ENCODE data around the gene OLA1. TPM values are rescaled to one million over a fixed set of nuclear protein-coding genes. Genes with fewer than 3 reads are reported as not detected.

The OLA1 gene
- total and polyA plus RNA-seq, 2 of the 13 experiments (the other 11 are each of a cell fraction or from before 2014, with no cell fraction given), result 153 to 241 TPM

- no peak for TF ChIP-seq ZNF383 (CRISPR knock-in tag; IDR thresholded peaks at IDR 0.05; ENCODE audit: borderline replicate concordance)
- no peak for TF ChIP-seq ELF4 (CRISPR knock-in tag; IDR thresholded peaks at IDR 0.05; ENCODE audit: borderline replicate concordance)
- no peak for TF ChIP-seq ZNF24 (IDR thresholded peaks at IDR 0.05)
- TF ChIP-seq, protein P1, sequence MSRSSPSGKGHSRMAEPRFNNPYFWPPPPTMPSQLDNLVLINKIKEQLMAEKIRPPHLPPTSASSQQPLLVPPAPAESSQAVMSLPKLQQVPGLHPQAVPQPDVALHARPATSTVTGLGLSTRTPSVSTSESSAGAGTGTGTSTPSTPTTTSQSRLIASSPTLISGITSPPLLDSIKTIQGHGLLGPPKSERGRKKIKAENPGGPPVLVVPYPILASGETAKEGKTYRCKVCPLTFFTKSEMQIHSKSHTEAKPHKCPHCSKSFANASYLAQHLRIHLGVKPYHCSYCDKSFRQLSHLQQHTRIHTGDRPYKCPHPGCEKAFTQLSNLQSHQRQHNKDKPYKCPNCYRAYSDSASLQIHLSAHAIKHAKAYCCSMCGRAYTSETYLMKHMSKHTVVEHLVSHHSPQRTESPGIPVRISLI (CRISPR knock-in tag; IDR thresholded peaks at IDR 0.05; ENCODE audit: borderline replicate concordance), result no peak
- TF ChIP-seq HES4 (CRISPR knock-in tag; IDR thresholded peaks at IDR 0.05; ENCODE audit: borderline replicate concordance), result no peak
- no peak; the same call in 1 of the 2 replicates for TF ChIP-seq TCF7 (IDR thresholded peaks at IDR 0.05; ENCODE audit: low read depth)
- no peak for TF ChIP-seq TARDBP (CRISPR knock-in tag; IDR thresholded peaks at IDR 0.05)
- TF ChIP-seq ZSCAN22 (CRISPR knock-in tag; IDR thresholded peaks at IDR 0.05), result no peak
- TF ChIP-seq ZEB1 (IDR thresholded peaks at IDR 0.05; ENCODE audit: insufficient replicate concordance, low read depth), result no peak
- TF ChIP-seq, protein P2, sequence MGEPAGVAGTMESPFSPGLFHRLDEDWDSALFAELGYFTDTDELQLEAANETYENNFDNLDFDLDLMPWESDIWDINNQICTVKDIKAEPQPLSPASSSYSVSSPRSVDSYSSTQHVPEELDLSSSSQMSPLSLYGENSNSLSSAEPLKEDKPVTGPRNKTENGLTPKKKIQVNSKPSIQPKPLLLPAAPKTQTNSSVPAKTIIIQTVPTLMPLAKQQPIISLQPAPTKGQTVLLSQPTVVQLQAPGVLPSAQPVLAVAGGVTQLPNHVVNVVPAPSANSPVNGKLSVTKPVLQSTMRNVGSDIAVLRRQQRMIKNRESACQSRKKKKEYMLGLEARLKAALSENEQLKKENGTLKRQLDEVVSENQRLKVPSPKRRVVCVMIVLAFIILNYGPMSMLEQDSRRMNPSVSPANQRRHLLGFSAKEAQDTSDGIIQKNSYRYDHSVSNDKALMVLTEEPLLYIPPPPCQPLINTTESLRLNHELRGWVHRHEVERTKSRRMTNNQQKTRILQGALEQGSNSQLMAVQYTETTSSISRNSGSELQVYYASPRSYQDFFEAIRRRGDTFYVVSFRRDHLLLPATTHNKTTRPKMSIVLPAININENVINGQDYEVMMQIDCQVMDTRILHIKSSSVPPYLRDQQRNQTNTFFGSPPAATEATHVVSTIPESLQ (CRISPR knock-in tag; conservative IDR thresholded peaks at IDR 0.05), result 0 out of 2 replicates have a peak, but pooled peaks have one; percentile 36
- TF ChIP-seq MATR3 (CRISPR knock-in tag; IDR thresholded peaks at IDR 0.05), result no peak
- no peak for TF ChIP-seq SP5 (CRISPR knock-in tag; IDR thresholded peaks at IDR 0.05; ENCODE audit: borderline replicate concordance, low read depth)
- no peak for TF ChIP-seq ZBTB3 (CRISPR knock-in tag; IDR thresholded peaks at IDR 0.05; ENCODE audit: borderline replicate concordance, low read depth)
- TF ChIP-seq TEF (CRISPR knock-in tag; IDR thresholded peaks at IDR 0.05), result no peak
- TF ChIP-seq ZNF772 (CRISPR knock-in tag; IDR thresholded peaks at IDR 0.05), result no peak
- peak; percentile 64; the same call in 1 of the 2 replicates for TF ChIP-seq HMG20A (CRISPR knock-in tag; IDR thresholded peaks at IDR 0.05; ENCODE audit: borderline replicate concordance)
- TF ChIP-seq ZNF607 (CRISPR knock-in tag; IDR thresholded peaks at IDR 0.05; ENCODE audit: borderline replicate concordance), result no peak
- no peak for TF ChIP-seq ZNF670 (CRISPR knock-in tag; IDR thresholded peaks at IDR 0.05; ENCODE audit: borderline replicate concordance)
- no peak for TF ChIP-seq SKI (IDR thresholded peaks at IDR 0.05; ENCODE audit: partially characterized antibody)
- 0 out of 2 replicates have a peak, but pooled peaks have one; percentile 7 for TF ChIP-seq ZBTB33 (CRISPR knock-in tag; IDR thresholded peaks at IDR 0.05)
- no peak for TF ChIP-seq ZNF326 (CRISPR knock-in tag; IDR thresholded peaks at IDR 0.05; ENCODE audit: borderline replicate concordance)
- peak; percentile 40; the same call in 1 of the 2 replicates for TF ChIP-seq ZNF800 (CRISPR knock-in tag; IDR thresholded peaks at IDR 0.05)
These were observed 208.5 kb downstream of the OLA1 start (continued) for GRCh38 chr2:174039551-174040416.

Data from HepG2 (cell line).